LNCaP clone FGC (cell line): ENCODE results near the gene AHCYL1.
"Not testable (repeated sequence)": the region's sequence is repeated elsewhere in the genome, so short reads cannot be mapped to it uniquely, and the experiment has no call there.

ENCODE experiments used
- DNase-seq: peaks from one replicate; pipeline ENCODE4 v3.0.0-alpha.2; 2011; ENCODE audit warnings: low read depth
- H3K4me3 ChIP-seq: 2 replicates; pipeline ENCODE4 v1.5.1; 2011; ENCODE audit warnings: mild to moderate bottlenecking, low read depth, low read length, control low read depth
- CTCF ChIP-seq: IDR thresholded peaks from 2 replicates; pipeline ENCODE4 v1.5.1; 2012; ENCODE audit warnings: mild to moderate bottlenecking; ENCODE audit not compliant: control insufficient read depth, insufficient read depth; ENCODE audit errors: extremely low read depth

Gene AHCYL1

GRCh38 chr1:109947582-109948284, 36.8 kb upstream of the AHCYL1 start:
- no peak for DNase-seq
- no peak for TF ChIP-seq CTCF

GRCh38 chr1:109948285-109948630, 36.3 kb upstream of the AHCYL1 start:
- no peak for DNase-seq
- TF ChIP-seq CTCF: no peak
- H3K4me3 ChIP-seq: no peak overlapping the region

More at GRCh38 chr1:109947582-109948284, 36.8 kb upstream of the AHCYL1 start:
- no peak overlapping the region for H3K4me3 ChIP-seq

GRCh38 chr1:109950038-109950437, 34.5 kb upstream of the AHCYL1 start:
- no peak overlapping the region for H3K4me3 ChIP-seq
- DNase-seq: no peak
- TF ChIP-seq CTCF: no peak

GRCh38 chr1:109950509-109950908, 34.1 kb upstream of the AHCYL1 start:
- TF ChIP-seq CTCF: no peak
- no peak for DNase-seq
- no peak overlapping the region for H3K4me3 ChIP-seq

GRCh38 chr1:109951501-109951900, 33.1 kb upstream of the AHCYL1 start:
- not testable (repeated sequence) for H3K4me3 ChIP-seq, DNase-seq

- TF ChIP-seq CTCF: no peak
- H3K4me3 ChIP-seq: no peak overlapping the region
- no peak for DNase-seq
These were observed 30.5 kb upstream of the AHCYL1 start for GRCh38 chr1:109954041-109954512.

GRCh38 chr1:109959632-109959973, 25.0 kb upstream of the AHCYL1 start:
- no peak for TF ChIP-seq CTCF
- DNase-seq: no peak
- H3K4me3 ChIP-seq: no peak overlapping the region
